ENCODE measurements around the gene FER.

DNA sequence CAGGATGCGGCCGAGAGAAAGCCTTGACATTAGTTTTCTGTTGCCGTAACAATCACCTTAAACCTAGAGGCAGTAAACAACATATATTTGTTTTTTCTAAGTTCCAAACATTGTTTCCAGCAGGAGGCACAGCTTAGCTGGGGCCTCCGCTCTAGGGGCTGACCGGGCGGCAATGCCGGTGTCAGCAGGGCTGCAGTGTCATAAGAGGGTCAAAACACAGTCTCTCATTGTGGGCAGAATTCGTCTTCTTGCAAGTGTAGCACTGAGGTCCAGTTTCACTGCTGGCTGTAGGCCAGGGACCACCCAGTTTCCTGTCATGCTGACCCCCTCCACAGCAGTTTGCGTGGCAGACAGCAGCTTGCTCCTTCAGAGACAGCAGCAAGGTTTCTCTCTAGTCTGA lies 475.8 kb downstream of the FER start:
- TF ChIP-seq, protein P1, sequence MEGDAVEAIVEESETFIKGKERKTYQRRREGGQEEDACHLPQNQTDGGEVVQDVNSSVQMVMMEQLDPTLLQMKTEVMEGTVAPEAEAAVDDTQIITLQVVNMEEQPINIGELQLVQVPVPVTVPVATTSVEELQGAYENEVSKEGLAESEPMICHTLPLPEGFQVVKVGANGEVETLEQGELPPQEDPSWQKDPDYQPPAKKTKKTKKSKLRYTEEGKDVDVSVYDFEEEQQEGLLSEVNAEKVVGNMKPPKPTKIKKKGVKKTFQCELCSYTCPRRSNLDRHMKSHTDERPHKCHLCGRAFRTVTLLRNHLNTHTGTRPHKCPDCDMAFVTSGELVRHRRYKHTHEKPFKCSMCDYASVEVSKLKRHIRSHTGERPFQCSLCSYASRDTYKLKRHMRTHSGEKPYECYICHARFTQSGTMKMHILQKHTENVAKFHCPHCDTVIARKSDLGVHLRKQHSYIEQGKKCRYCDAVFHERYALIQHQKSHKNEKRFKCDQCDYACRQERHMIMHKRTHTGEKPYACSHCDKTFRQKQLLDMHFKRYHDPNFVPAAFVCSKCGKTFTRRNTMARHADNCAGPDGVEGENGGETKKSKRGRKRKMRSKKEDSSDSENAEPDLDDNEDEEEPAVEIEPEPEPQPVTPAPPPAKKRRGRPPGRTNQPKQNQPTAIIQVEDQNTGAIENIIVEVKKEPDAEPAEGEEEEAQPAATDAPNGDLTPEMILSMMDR (IDR thresholded peaks at IDR 0.05; ENCODE audit: insufficient read depth, low read length) = no peak
- TF ChIP-seq POLR2AphosphoS5 (IDR thresholded peaks at IDR 0.05; ENCODE audit: low read depth) = no peak

Measured in HL-60 (cell line).